ENCODE results near the gene SLC43A1. TPM values are rescaled to one million over a fixed set of nuclear protein-coding genes. Genes with fewer than 3 reads are reported as not detected.

The SLC43A1 gene
- total RNA-seq, 4 donors from 2014 or later: 4.6 to 19.0 (median 11.2) TPM

GRCh38 chr11:57491371-57492061 is 24.0 kb downstream of the SLC43A1 start:
- H3K27ac ChIP-seq: no peak overlapping the region
- TF ChIP-seq POLR2A (IDR thresholded peaks at IDR 0.05) (no peak), CTCF (IDR thresholded peaks at IDR 0.05) (peak in 5 of 6 experiments; percentile 8 to 56 (median 48))
- H3K9me3 ChIP-seq: no peaks in the 10 kb centered on the region
- H3K36me3 ChIP-seq: peaks cover 0 to 25% (median 0%) of the 10 kb centered on the region in 3 donors
- H3K27me3 ChIP-seq: no peaks in the 10 kb centered on the region
- H3K4me3 ChIP-seq: no peak overlapping the region
- no peaks in the 10 kb centered on the region for H3K4me1 ChIP-seq
- DNase-seq: peak in 1 of 3 donors; percentile 62

GRCh38 chr11:57490456-57491248 is 24.9 kb downstream of the SLC43A1 start:
- Histone ChIP-seq H3K27me3 (no peaks in the 10 kb centered on the region), H3K4me3 (no peak overlapping the region), H3K36me3 (peaks cover 0 to 26% (median 0%) of the 10 kb centered on the region in 3 donors), H3K9me3 (no peaks in the 10 kb centered on the region), H3K27ac (no peak overlapping the region), H3K4me1 (no peaks in the 10 kb centered on the region)
- no peak for DNase-seq
- TF ChIP-seq POLR2A (IDR thresholded peaks at IDR 0.05) (no peak), CTCF (IDR thresholded peaks at IDR 0.05) (no peak)

GRCh38 chr11:57487920-57488659 is 27.4 kb downstream of the SLC43A1 start:
- TF ChIP-seq POLR2A (IDR thresholded peaks at IDR 0.05) (no peak), CTCF (IDR thresholded peaks at IDR 0.05) (no peak)
- Histone ChIP-seq H3K27ac (no peak overlapping the region), H3K4me3 (no peak overlapping the region), H3K36me3 (peaks cover 0 to 35% (median 0%) of the 10 kb centered on the region in 3 donors), H3K27me3 (no peaks in the 10 kb centered on the region), H3K9me3 (no peaks in the 10 kb centered on the region), H3K4me1 (peaks cover 0 to 11% (median 2%) of the 10 kb centered on the region in 4 donors)
- DNase-seq: no peak

- no peak overlapping the region for H3K27ac ChIP-seq
- H3K27me3 ChIP-seq: no peaks in the 10 kb centered on the region
- DNase-seq: no peak
- peaks cover 0 to 35% (median 0%) of the 10 kb centered on the region in 3 donors for H3K36me3 ChIP-seq
- peaks cover 0 to 19% (median 10%) of the 10 kb centered on the region in 4 donors for H3K4me1 ChIP-seq
- TF ChIP-seq POLR2A (IDR thresholded peaks at IDR 0.05) (no peak), CTCF (IDR thresholded peaks at IDR 0.05) (no peak)
- H3K9me3 ChIP-seq: no peaks in the 10 kb centered on the region
- H3K4me3 ChIP-seq: no peak overlapping the region
Observed at GRCh38 chr11:57487021-57487778, 28.3 kb downstream of the SLC43A1 start.
